Measurements from ENCODE around the gene CELA1.
A peak's percentile ranks its signal among the peaks of the same experiment; 100 is the strongest.

DNA sequence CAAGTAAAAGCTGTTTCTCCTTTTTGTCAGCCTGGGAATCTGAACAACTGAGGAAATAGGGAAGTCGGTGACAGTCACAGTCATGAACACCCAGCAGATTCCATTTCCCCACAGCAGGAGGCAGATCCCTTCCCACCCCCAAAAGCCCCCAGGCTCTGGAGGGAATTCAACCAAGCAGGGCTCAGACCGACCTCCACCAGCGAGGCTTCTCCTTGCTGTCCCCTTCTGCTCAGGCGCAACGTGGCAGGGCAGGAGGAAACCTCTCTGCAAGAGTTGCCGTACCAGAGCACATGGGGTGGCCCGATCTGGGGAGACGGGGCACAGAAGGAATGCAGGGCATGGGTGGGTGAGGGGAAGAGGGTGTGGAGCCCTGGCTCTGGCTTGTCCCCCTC is 44.4 kb upstream of the CELA1 start:
- TF ChIP-seq, protein P1, sequence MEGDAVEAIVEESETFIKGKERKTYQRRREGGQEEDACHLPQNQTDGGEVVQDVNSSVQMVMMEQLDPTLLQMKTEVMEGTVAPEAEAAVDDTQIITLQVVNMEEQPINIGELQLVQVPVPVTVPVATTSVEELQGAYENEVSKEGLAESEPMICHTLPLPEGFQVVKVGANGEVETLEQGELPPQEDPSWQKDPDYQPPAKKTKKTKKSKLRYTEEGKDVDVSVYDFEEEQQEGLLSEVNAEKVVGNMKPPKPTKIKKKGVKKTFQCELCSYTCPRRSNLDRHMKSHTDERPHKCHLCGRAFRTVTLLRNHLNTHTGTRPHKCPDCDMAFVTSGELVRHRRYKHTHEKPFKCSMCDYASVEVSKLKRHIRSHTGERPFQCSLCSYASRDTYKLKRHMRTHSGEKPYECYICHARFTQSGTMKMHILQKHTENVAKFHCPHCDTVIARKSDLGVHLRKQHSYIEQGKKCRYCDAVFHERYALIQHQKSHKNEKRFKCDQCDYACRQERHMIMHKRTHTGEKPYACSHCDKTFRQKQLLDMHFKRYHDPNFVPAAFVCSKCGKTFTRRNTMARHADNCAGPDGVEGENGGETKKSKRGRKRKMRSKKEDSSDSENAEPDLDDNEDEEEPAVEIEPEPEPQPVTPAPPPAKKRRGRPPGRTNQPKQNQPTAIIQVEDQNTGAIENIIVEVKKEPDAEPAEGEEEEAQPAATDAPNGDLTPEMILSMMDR (IDR thresholded peaks at IDR 0.05), result peak in 1 of 5 experiments; percentile 19
- TF ChIP-seq POLR2AphosphoS5 (IDR thresholded peaks at IDR 0.05) (no peak), POLR2A (IDR thresholded peaks at IDR 0.05) (no peak), EP300 (IDR thresholded peaks at IDR 0.05; ENCODE audit: low read depth) (no peak)

All from transverse colon (tissue), 4 donors.